HFF-Myc (cell line): ENCODE measurements around the gene TADA2A.
A peak's percentile ranks its signal among the peaks of the same experiment; 100 is the strongest.

ENCODE experiments used
- DNase-seq: peaks from one replicate; pipeline ENCODE4 v3.0.0-alpha.2; 2011; ENCODE audit warnings: low read depth; ENCODE audit errors: extremely low read depth
- H3K4me3 ChIP-seq: replicated peaks from 2 replicates; pipeline ENCODE4 v1.5.1; 2011; ENCODE audit warnings: low read depth, mild to moderate bottlenecking, control low read depth, low read length
- TF ChIP-seq, protein P1 (sequence below): IDR thresholded peaks from 2 replicates; pipeline ENCODE4 v1.5.1; 2012; ENCODE audit warnings: mild to moderate bottlenecking, low read depth, low read length, control low read depth; ENCODE audit errors: missing control alignments

TADA2A gene, protein sequence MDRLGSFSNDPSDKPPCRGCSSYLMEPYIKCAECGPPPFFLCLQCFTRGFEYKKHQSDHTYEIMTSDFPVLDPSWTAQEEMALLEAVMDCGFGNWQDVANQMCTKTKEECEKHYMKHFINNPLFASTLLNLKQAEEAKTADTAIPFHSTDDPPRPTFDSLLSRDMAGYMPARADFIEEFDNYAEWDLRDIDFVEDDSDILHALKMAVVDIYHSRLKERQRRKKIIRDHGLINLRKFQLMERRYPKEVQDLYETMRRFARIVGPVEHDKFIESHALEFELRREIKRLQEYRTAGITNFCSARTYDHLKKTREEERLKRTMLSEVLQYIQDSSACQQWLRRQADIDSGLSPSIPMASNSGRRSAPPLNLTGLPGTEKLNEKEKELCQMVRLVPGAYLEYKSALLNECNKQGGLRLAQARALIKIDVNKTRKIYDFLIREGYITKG

DNA sequence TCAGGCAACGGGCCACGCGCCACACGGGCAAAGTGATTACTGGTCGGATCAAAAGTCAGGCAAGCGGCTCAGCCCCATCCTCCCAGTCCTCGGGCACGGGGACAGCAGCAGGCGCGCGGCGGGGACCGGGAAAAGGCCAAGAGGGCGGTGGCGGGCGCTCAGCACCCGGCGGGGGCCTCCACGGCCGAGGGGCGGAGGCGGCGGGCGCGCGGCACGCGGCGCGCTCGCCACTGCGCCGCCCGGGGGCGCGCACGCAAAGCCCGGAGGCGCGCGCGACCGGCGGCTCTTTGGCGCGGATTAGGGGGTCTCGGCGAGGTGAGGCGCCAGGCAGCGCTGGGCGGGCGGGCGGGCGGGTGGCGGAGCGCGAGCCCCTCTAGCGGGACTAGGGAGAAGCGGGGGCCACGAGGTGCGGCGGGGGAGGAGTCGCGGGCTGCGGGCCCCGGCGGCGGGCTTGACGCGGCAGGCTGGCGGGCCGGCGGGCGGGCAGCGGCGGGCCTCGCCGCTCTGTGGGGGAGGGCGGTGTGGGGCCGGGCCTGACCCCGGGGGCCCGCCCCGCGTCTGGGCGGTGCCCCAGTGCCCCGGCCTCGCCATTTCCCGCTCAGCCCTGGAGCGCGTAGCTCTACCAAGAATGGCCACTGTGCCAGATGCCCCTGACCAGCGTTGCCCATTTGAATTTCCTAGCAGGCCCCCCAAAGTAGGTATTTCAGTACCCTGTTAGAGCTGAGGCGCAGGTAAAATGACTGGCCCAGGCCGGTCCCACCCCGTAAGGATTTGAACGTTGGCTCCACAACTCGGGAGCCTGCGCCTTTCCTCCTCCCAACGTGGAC lies at the start of gene TADA2A, which contains the start of gene ACACA:
TADA2A (plus strand) TSS at position 252 of the 827 bp plus-strand sequence. CDS start 4,480 bp downstream, outside the sequence.
ACACA (minus strand) TSS at position 202 of the 827 bp plus-strand sequence. CDS start 537 bp downstream, outside the sequence.
- DNase-seq = peak; percentile 20
- TF ChIP-seq, protein P1, sequence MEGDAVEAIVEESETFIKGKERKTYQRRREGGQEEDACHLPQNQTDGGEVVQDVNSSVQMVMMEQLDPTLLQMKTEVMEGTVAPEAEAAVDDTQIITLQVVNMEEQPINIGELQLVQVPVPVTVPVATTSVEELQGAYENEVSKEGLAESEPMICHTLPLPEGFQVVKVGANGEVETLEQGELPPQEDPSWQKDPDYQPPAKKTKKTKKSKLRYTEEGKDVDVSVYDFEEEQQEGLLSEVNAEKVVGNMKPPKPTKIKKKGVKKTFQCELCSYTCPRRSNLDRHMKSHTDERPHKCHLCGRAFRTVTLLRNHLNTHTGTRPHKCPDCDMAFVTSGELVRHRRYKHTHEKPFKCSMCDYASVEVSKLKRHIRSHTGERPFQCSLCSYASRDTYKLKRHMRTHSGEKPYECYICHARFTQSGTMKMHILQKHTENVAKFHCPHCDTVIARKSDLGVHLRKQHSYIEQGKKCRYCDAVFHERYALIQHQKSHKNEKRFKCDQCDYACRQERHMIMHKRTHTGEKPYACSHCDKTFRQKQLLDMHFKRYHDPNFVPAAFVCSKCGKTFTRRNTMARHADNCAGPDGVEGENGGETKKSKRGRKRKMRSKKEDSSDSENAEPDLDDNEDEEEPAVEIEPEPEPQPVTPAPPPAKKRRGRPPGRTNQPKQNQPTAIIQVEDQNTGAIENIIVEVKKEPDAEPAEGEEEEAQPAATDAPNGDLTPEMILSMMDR = no peak
- peak within 1 kb of the TSS; percentile 88 for H3K4me3 ChIP-seq

DNA sequence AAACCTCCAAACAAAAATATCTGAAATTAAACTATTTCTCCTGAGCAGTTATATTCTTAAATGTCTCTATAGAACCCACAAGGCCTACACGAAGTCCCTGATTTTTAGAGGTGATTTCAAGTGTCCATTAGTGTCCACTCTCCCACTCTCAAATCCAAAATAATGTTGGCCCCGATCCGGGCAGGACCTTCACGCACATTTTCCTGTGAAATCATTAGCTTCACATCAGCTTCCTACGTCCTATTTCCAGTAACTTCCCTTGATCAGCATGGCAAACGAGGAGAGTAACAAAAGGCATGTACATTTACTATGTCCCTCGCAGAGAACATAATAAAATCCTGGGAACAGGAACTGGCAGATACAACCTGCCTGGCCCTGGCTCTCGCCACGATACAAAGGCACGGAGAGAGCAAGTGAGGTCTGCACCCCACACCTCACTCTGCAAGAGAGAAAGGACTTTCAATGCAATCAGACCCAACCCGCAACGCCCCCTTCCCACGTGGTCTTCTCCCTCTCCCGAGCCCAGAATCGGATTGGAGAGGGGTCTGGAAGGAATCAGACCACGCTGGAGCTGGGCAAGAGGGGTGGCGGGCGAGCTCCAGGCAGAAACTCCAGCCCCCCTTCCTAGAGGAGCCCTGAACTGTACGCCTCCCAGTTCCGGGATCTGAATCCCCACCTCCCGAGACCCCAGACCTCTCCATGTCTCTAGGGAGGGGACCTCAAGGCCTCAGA lies 48.4 kb upstream of the TADA2A start:
- no peak for DNase-seq
- TF ChIP-seq, protein P1 = no peak
- H3K4me3 ChIP-seq = peak overlapping the region; percentile 88

DNA sequence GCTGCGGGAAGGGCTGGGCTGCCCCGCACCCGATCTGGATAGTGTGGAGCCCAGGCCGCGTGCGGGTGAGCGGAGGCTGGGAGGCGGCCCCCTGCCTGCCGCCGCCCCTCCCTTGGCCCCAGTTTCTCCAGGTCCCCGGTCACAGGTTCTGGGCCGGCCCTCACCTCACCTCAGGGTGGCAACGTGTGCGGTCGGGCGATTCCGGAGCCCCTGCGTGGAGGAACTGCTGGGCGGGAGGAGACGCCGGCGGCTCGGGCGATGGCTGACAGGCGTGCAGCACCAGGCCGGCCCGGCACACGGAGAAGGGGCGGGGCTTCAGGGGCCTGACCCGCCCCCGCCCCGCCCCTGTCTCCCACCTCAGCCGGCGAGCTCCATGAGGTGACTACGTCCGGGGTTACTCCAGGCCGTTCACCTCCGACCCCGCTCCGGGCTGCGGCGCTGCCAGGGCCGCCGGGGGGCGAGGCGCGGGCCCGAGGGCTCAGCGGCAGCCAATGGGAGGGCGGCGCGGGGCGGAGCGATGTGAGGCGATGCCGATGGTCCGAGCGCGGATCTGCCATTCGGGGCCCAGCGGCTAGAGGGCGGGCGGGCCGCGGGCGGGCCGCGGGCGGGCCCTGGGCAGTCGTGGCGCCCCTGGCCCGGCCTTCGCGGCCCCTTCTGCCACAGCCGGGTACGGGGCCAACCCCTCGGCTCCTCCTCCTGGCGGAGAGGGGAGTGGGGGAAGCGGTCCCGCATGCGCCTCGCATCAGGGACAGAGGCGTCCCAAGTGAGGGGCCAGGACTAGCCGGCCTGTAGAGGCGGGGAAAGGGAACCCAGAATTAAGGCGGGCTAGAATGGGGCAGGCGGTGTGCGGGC lies 47.6 kb upstream of the TADA2A start:
- H3K4me3 ChIP-seq = peak overlapping the region; percentile 88
- TF ChIP-seq, protein P1 = no peak
- peak; percentile 72 for DNase-seq

DNA sequence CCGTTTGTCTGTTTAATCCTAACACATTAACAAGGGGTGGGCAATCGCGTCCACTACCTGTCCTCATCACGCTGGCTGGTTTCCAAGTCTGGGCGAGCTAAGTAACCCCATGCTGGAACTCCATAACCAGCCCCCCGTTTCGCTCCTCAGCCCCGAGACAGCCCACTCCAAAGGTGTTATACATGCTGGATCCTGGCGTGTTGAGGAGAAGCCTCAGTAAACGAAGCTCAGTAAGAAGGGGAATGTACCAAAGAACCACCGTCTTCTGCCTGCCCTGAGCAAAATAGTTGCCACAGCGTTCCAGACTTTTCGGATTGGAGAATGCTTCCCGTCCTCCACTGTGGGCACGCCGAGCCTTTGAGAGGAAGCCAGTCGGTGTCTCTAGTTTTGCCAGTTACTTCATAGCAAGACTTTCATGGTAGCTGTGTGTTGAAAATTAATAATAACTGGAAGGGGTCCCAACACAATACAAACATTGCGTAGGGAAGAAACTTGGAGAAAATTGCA lies 47.0 kb upstream of the TADA2A start:
- DNase-seq = no peak
- TF ChIP-seq, protein P1 = no peak
- H3K4me3 ChIP-seq = peak overlapping the region; percentile 21

DNA sequence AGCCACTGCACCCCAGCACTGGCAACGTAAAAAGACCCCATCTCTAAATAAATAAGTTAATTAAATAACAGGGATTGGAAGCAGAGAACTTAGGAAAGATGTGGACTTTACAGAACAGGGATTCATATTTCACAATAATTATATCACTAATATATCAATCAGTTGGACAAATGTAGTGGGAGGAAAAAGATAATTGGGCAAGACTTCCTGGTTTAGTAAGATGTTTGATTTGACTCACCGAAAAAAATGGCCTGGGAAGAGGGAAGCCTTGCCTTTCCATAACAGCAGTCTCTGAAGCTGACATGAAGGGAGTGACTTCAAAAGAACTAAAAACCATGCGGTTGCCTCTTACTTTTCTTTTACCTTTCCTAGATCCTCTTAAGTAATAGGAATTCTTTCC lies 46.1 kb upstream of the TADA2A start:
- TF ChIP-seq, protein P1 = no peak
- H3K4me3 ChIP-seq = no peak overlapping the region
- DNase-seq = no peak
